Neural progenitor cell (in vitro differentiated cells): ENCODE measurements around the gene ETV6.

Experiments used
- CTCF ChIP-seq: fragments of 200-600 bp; sonication (generic); IDR thresholded peaks from 2 replicates; pipeline ENCODE4 v1.5.1; 2017; ENCODE audit warnings: antibody characterized with exemption, mild to moderate bottlenecking
- EZH2 ChIP-seq: fragments of 200-600 bp; sonication (generic); IDR thresholded peaks from 2 replicates; pipeline ENCODE4 v1.6.1; 2017; ENCODE audit warnings: antibody characterized with exemption, mild to moderate bottlenecking, moderate library complexity
- EZH2phosphoT487 ChIP-seq: fragments of 200-600 bp; sonication (generic); IDR thresholded peaks from 2 replicates; pipeline ENCODE4 v1.6.1; 2017; ENCODE audit warnings: antibody characterized with exemption

DNA sequence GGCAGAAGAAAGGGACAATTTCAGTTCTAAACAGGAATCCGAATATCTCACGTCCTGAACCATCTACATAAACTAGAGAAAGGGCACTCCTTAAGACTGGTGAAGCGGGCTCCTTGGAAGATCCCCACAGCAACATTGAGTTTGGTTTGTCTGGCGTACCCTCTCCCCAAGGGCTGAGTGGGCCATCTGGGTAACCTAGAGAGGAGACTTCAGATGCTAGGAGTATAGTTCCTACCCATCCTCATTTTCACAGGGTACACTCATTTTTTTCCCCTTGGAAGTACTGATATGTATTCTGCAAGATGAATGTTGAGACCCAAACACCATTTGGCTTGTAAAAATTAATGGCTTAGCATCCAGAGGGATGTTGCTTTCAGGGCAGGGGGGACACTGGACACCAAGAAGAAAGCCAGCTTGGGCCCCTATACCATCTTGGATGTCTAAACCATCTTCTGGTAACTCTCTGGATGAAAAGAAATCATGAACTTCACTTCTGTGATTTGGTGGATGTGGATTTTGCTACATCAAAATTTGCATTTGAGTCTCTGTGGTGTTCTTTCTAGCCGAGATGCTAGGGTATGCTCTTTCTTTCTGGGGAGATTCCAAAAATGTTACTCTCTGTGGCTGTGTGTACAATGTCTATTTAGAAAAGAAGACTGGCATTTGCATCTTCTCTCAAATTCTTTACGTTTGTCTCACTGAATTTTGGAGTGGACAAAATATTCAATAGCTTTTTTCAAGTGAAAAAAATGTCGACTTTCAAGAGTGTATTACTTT lies 97.7 kb downstream of the ETV6 start:
- TF ChIP-seq CTCF (no peak), EZH2 (no peak), EZH2phosphoT487 (no peak)
